GM10266 (cell line): ENCODE results near the gene RBM20.
"Not testable (repeated sequence)": the region's sequence is repeated elsewhere in the genome, so short reads cannot be mapped to it uniquely, and the experiment has no call there.

Source experiments
- DNase-seq: peaks from one replicate; pipeline ENCODE4 v3.0.0; 2012; ENCODE audit errors: extremely low spot score
- CTCF ChIP-seq: IDR thresholded peaks from 2 replicates; pipeline ENCODE4 v1.5.1; 2012; ENCODE audit warnings: mild to moderate bottlenecking, low read depth; ENCODE audit not compliant: control insufficient read depth, insufficient read depth; ENCODE audit errors: missing control alignments

RBM20 gene

GRCh38 chr10:110724937-110725336, 80.8 kb downstream of the RBM20 start:
- DNase-seq = no peak
- no peak for TF ChIP-seq CTCF

GRCh38 chr10:110725801-110726630, 81.9 kb downstream of the RBM20 start:
- DNase-seq = no peak
- no peak for TF ChIP-seq CTCF

GRCh38 chr10:110727785-110728184, 83.6 kb downstream of the RBM20 start:
- DNase-seq = not testable (repeated sequence)

DNA sequence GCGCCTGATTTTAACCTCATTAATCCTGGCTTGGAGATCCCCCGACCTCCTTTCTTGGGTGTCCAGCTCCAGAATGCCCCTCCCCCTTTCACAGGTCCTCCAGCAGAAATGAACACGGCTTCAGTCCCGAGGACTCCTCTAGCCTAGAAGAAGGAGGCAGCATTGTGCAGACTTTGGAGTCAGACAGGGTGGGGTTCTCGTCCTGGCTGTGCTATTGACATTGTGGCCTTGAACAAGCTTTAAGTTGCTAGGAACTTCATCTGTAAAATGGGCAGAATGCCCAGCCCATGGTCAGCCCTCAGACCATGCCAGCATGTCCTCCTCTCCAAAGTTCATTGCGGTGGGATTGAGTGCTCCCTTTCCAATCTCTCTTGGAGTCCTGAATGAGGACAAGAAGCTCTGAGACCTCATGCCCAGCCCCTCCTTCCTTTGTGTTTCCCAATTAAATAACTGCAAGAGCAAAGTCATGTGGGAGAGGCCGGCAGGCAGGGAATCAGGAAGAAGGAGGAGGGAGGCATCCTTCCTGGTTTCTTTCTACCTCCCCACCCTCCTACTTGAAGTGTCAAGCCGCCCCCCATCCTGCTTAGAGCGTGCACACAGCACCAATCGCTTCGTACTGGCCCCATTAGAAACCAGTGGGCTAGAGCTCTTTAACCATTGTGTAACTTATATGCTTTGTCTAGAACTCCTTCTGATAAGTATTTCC, 86.4 kb downstream of the RBM20 start:
- TF ChIP-seq CTCF = no peak
- no peak for DNase-seq

GRCh38 chr10:110733218-110733952, 89.2 kb downstream of the RBM20 start:
- TF ChIP-seq CTCF = no peak
- DNase-seq = no peak

GRCh38 chr10:110735620-110736027, 91.5 kb downstream of the RBM20 start:
- TF ChIP-seq CTCF = no peak
- no peak for DNase-seq

GRCh38 chr10:110737886-110738634, 93.9 kb downstream of the RBM20 start:
- no peak for TF ChIP-seq CTCF
- DNase-seq = no peak
